VCaP (cell line): ENCODE data around the gene CELF1.

Experiments used
- H3K27ac ChIP-seq: fragments of 450-650 bp; 2 replicates; pipeline ENCODE4 v1.5.1; 2017
- CTCF ChIP-seq: fragments of 450-650 bp; conservative IDR thresholded peaks from 2 replicates; pipeline ENCODE4 v1.5.1; 2017; ENCODE audit warnings: mild to moderate bottlenecking, moderate library complexity

Gene CELF1

GRCh38 chr11:47485107-47485506 lies 67.8 kb downstream of the CELF1 start:
- no peak overlapping the region for H3K27ac ChIP-seq
- no peak for TF ChIP-seq CTCF

- no peak for TF ChIP-seq CTCF
- no peak overlapping the region for H3K27ac ChIP-seq
These were observed 69.5 kb downstream of the CELF1 start for GRCh38 chr11:47483457-47483856.

- TF ChIP-seq CTCF = no peak
- no peak overlapping the region for H3K27ac ChIP-seq
These were observed 72.2 kb downstream of the CELF1 start for GRCh38 chr11:47480762-47481161.

DNA sequence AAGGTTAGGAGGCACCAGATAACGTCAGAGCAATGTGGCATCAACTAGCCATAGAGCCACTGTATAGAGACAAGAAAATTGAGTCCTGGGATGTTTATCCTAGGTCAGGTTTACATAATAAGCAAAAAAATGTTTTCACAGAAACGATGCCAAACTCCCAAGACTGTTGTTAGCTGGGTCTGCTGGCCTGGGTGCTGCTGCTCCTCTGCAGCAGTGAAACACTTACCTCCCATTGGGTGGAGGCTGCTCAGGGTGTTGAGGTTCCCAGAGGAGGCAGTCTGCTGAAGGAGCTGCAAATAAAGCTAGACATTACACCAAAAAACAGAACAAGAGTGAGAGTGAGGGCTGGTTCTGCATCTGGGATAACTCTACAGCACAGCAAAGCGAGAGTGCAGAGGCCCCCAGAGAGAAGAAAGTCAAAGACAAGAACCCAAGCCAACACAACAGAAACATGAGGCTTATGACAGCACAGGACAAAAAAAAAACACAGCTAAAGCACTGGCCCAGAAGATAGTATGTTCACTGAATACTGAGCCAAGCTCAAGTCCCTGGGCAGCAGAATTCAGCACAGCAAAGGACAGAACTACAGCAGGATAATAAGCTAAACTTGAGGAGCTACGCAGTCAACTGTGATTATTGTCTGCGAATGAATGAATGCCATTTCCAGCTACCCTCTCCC lies 74.1 kb downstream of the CELF1 start:
- TF ChIP-seq CTCF = no peak
- no peak overlapping the region for H3K27ac ChIP-seq

DNA sequence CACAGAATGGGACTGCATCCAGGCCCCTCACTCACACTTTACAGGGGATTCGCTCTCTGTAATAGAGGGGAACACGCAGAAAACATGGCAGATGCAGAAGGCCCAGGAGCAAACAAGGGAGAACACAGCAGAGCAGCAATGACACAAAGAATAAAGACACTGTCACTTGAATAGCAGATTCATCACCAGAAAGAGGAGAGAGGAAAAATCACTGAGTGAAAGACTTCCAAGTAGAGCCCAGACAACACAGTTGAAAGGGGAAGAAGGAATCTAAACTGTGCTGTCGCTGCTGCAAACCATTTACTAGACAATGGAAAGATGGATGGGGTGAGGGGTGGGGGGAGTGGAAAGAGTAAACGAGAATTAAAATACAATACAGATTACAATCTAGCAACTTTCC lies 75.2 kb downstream of the CELF1 start:
- no peak for TF ChIP-seq CTCF
- H3K27ac ChIP-seq = no peak overlapping the region

DNA sequence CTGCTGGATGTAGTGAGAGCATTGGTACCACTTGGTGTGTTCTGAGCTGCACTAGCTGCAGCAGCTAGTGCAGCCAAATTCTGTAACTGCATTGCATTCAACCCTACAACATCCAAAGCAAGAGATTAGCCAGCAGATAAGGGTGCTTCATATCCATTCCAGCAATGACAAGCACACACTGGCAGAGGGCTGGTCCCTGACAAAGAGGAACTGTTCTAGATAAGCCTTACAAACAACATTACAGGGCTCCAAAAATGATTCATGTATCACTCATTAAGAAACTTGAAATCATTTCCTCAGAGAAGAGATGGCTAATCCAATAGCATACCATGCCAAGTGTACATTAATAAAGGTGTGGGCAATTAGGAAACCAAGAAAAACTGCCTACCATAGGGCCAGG lies 75.6 kb downstream of the CELF1 start:
- no peak for TF ChIP-seq CTCF
- no peak overlapping the region for H3K27ac ChIP-seq

GRCh38 chr11:47470671-47471070 lies 82.3 kb downstream of the CELF1 start:
- H3K27ac ChIP-seq = no peak overlapping the region
- no peak for TF ChIP-seq CTCF
